ENCODE results near the gene POLDIP2. TPM values are rescaled to one million over a fixed set of nuclear protein-coding genes. Genes with fewer than 3 reads are reported as not detected.

The POLDIP2 gene
- total and polyA plus RNA-seq, 9 of the 15 experiments (the other 6 are each of a cell fraction or from before 2014, with no cell fraction given): 22.0 to 137 (median 104) TPM

DNA sequence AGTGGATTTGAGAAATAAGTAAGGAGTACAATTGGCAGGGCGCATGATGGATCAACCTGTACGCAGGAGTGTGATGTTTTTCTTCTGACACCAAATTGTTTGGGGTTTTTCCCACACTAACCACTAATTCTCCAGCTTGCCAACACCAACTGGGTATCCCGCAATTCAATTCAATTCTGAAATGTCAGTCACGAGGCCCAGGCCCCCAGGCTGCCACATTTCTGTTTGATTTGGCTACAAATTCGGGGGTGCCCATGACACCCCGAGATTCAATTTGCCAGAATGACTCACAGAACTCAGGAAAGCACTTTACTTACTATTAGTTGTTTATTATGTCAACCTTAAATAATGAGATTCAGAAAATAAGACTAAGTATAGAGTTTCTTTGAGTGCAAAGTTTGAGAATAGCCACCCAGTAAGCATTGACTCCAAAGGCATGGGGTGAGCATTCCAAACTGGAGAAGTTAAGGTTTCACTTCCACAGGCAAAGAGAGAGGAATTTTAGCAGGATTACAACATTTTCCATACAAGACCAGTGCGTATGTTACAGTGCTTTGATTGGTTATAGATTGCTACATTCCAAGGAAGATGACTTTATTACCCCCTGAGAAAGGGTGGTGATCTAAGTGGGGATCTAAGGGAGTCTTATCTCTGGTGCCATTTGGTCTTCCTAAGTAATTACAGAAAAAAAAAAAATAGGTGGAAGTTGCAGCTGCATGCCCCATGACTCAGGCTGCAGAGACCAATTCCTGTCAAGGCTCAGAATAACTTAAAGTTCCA lies 37.2 kb upstream of the POLDIP2 start (continued):
- TF ChIP-seq, protein P1, sequence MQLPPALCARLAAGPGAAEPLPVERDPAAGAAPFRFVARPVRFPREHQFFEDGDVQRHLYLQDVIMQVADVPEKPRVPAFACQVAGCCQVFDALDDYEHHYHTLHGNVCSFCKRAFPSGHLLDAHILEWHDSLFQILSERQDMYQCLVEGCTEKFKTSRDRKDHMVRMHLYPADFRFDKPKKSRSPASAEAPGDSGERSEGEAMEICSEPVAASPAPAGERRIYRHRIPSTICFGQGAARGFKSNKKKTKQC (CRISPR knock-in tag; IDR thresholded peaks at IDR 0.05): no peak
- TF ChIP-seq MTA2 (IDR thresholded peaks at IDR 0.05; ENCODE audit: low read depth) (0 out of 2 replicates have a peak, but pooled peaks have one; percentile 32), TAL1 (IDR thresholded peaks at IDR 0.05) (peak; percentile 41; the same call in 1 of the 2 replicates), ZNF224 (CRISPR knock-in tag; IDR thresholded peaks at IDR 0.05) (no peak)

DNA sequence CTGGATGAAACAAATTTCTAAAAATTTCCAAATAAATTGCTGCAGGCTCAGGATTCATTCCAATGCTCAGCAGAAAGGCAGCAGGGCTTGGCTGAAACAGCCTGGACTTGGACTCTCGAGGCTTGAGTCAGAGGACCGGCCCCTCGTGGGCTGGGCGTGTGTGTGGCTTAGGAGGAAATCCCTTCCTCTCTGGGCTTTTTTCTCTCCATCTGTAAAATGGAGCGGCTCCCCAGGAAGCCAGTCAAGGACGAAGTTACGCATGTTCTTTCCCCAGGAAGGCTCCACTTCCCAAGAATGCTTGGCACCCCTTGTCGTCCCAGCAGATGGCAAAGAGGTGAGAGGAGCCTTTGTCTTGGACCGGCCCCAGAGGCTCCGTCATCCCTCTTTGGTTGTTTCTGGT lies 35.2 kb upstream of the POLDIP2 start:
- DNase-seq (ENCODE audit: extremely low read depth in 1 of 4, low spot score in 3 of 4) (no peak), ATAC-seq (no peak), FAIRE-seq (no peak)
- intact Hi-C loops (cut with micrococcal nuclease) (no loop called here), in situ Hi-C loops (cut with MboI) (no loop called here)
- BruUV-seq (replicated peaks): no TSS peak
- H3K4me3 ChIP-seq: no peak overlapping the region
- H3K36me3 ChIP-seq (ENCODE audit: control insufficient read depth, insufficient read depth, low read length): no peaks in the 10 kb centered on the region
- H3K79me2 ChIP-seq (ENCODE audit: control insufficient read depth, insufficient read depth, low read length): no peaks in the 10 kb centered on the region
- H3K4me1 ChIP-seq (replicated peaks in 1 of 2; ENCODE audit: control insufficient read depth in 2 of 2, insufficient read depth in 2 of 2, low read length in 2 of 2): peaks cover 9 to 13% of the 10 kb centered on the region in 2 experiments; a peak in 4 of 5 replicates
- H3K27ac ChIP-seq (ENCODE audit: extremely low read depth, low read depth, low read length): no peak overlapping the region
- H2AFZ ChIP-seq (ENCODE audit: low read depth, low read length): no peak overlapping the region
- 0 out of 2 replicates have a peak, but pooled peaks cover 4% of the 10 kb centered on the region for H4K20me1 ChIP-seq (replicated peaks; ENCODE audit: control insufficient read depth, insufficient read depth, low read length)
- peaks cover 0 to 10% of the 10 kb centered on the region in 2 experiments; a peak in 2 of 5 replicates for H3K27me3 ChIP-seq (ENCODE audit: control insufficient read depth in 2 of 2, insufficient read depth in 2 of 2, low read length in 2 of 2)
- ChIA-PET CTCF (ENCODE audit: low intra/inter-chr PET ratio) (no interaction called here), POLR2A (no interaction called here)
- no peak overlapping the region for H3K4me2 ChIP-seq (ENCODE audit: insufficient read depth, low read length)
- TF ChIP-seq, protein P2, sequence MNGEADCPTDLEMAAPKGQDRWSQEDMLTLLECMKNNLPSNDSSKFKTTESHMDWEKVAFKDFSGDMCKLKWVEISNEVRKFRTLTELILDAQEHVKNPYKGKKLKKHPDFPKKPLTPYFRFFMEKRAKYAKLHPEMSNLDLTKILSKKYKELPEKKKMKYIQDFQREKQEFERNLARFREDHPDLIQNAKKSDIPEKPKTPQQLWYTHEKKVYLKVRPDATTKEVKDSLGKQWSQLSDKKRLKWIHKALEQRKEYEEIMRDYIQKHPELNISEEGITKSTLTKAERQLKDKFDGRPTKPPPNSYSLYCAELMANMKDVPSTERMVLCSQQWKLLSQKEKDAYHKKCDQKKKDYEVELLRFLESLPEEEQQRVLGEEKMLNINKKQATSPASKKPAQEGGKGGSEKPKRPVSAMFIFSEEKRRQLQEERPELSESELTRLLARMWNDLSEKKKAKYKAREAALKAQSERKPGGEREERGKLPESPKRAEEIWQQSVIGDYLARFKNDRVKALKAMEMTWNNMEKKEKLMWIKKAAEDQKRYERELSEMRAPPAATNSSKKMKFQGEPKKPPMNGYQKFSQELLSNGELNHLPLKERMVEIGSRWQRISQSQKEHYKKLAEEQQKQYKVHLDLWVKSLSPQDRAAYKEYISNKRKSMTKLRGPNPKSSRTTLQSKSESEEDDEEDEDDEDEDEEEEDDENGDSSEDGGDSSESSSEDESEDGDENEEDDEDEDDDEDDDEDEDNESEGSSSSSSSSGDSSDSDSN (IDR thresholded peaks at IDR 0.05; ENCODE audit: borderline replicate concordance in 1 of 2, low read depth in 2 of 2, low read length in 2 of 2): no peak
- TF ChIP-seq ETV1 (tag; conservative IDR thresholded peaks at IDR 0.05; ENCODE audit: low read depth) (no peak), MYNN (IDR thresholded peaks at IDR 0.05) (no peak), MYNN (CRISPR knock-in tag; IDR thresholded peaks at IDR 0.05) (no peak)
- no peak overlapping the region for H3K9ac ChIP-seq (ENCODE audit: insufficient read depth in 1 of 2, low read depth in 2 of 2, low read length in 2 of 2)
- no peaks in the 10 kb centered on the region for H3K9me3 ChIP-seq (replicated peaks; ENCODE audit: control insufficient read depth, insufficient read depth, low read depth, low read length)
- 33% methylated on average over 10 of the region's 10 CpGs for WGBS (ENCODE audit: insufficient coverage, low coverage, missing lambda C conversion rate)
- H3K9me1 ChIP-seq (ENCODE audit: control insufficient read depth, insufficient read depth, low read length): no peaks in the 10 kb centered on the region

Data from K562 (cell line).